ENCODE measurements around the gene ASPM. TPM values are rescaled to one million over a fixed set of nuclear protein-coding genes. Genes with fewer than 3 reads are reported as not detected.

The ASPM gene
- total RNA-seq, 1 donor from 2014 or later: 146 TPM

- no peak overlapping the region for H3K4me3 Mint-ChIP-seq
- no peaks in the 10 kb centered on the region for H3K27me3 ChIP-seq
- no peaks in the 10 kb centered on the region for H3F3A ChIP-seq (ENCODE audit: low read depth)
- no peak overlapping the region for H3K27ac ChIP-seq
- H3K9me3 Mint-ChIP-seq: no peaks in the 10 kb centered on the region
- peaks cover 20% of the 10 kb centered on the region for H3K36me3 Mint-ChIP-seq
- TF ChIP-seq EZH2phosphoT487 (IDR thresholded peaks at IDR 0.05) (no peak), CTCF (IDR thresholded peaks at IDR 0.05) (no peak), EZH2 (IDR thresholded peaks at IDR 0.05) (no peak)
- no peak overlapping the region for H3K9ac ChIP-seq
- peaks cover 37% of the 10 kb centered on the region for H3K36me3 ChIP-seq
- H2AFZ ChIP-seq (replicated peaks): no peak overlapping the region
- peaks cover 4% of the 10 kb centered on the region for H3K4me1 Mint-ChIP-seq
- no peaks in the 10 kb centered on the region for H4K20me1 ChIP-seq (ENCODE audit: low read depth)
- no peak for DNase-seq (ENCODE audit: low spot score)
- no peak overlapping the region for H3K27ac Mint-ChIP-seq
- H3K27me3 Mint-ChIP-seq (ENCODE audit: insufficient read depth, low read depth): no peaks in the 10 kb centered on the region
- no peaks in the 10 kb centered on the region for H3K79me2 ChIP-seq (ENCODE audit: low read depth)
- no peaks in the 10 kb centered on the region for H3K4me1 ChIP-seq
- no peak overlapping the region for H3K4me3 ChIP-seq
- H3K9me3 ChIP-seq (ENCODE audit: low read depth): no peaks in the 10 kb centered on the region
- H3K4me2 ChIP-seq: no peak overlapping the region
Observed at GRCh38 chr1:197096137-197096536, 50.3 kb downstream of the ASPM start.

DNA sequence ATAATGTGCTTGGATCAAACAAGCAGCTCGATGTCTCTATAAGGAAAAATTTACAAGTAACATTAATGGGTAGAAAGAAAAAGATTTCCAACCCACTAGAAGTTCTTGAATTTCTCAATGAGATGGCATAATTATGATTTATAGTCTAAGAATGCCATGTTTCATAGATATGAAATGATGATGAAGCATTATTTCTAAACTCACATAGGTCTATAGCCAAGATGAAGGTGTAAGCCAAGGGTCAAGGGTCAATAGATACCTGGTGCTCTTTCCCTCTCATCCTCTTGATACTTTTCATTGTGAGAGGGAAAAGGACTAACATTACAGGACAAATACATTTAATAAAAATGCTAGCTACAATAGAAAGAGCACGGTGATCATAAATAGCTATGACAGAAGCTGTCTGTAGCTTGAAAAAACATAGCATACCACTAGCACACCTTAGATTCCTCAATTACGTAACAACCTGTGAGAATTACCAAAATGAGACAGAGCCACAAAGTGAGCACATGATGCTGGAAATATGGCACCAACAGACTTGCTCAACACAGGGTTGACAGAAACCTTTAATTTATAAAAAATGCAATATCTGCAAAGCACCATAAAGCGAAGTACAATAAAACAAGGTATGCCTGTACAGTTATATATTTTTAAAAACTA lies 53.1 kb downstream of the ASPM start:
- no peak overlapping the region for H3K4me3 Mint-ChIP-seq
- H3K4me2 ChIP-seq: no peak overlapping the region
- no peaks in the 10 kb centered on the region for H3K27me3 Mint-ChIP-seq (ENCODE audit: insufficient read depth, low read depth)
- no peaks in the 10 kb centered on the region for H3K27me3 ChIP-seq
- no peak for DNase-seq (ENCODE audit: low spot score)
- TF ChIP-seq EZH2phosphoT487 (IDR thresholded peaks at IDR 0.05) (no peak), EZH2 (IDR thresholded peaks at IDR 0.05) (no peak), CTCF (IDR thresholded peaks at IDR 0.05) (no peak)
- no peaks in the 10 kb centered on the region for H3K9me3 ChIP-seq (ENCODE audit: low read depth)
- H3F3A ChIP-seq (ENCODE audit: low read depth): no peaks in the 10 kb centered on the region
- no peak overlapping the region for H3K27ac ChIP-seq
- no peaks in the 10 kb centered on the region for H3K79me2 ChIP-seq (ENCODE audit: low read depth)
- H3K4me1 Mint-ChIP-seq: peaks cover 4% of the 10 kb centered on the region
- no peak overlapping the region for H2AFZ ChIP-seq (replicated peaks)
- no peaks in the 10 kb centered on the region for H3K9me3 Mint-ChIP-seq
- H3K36me3 ChIP-seq: peaks cover 55% of the 10 kb centered on the region
- no peaks in the 10 kb centered on the region for H3K4me1 ChIP-seq
- peaks cover 26% of the 10 kb centered on the region for H3K36me3 Mint-ChIP-seq
- no peak overlapping the region for H3K4me3 ChIP-seq
- H3K27ac Mint-ChIP-seq: no peak overlapping the region
- no peak overlapping the region for H3K9ac ChIP-seq
- no peaks in the 10 kb centered on the region for H4K20me1 ChIP-seq (ENCODE audit: low read depth)

DNA sequence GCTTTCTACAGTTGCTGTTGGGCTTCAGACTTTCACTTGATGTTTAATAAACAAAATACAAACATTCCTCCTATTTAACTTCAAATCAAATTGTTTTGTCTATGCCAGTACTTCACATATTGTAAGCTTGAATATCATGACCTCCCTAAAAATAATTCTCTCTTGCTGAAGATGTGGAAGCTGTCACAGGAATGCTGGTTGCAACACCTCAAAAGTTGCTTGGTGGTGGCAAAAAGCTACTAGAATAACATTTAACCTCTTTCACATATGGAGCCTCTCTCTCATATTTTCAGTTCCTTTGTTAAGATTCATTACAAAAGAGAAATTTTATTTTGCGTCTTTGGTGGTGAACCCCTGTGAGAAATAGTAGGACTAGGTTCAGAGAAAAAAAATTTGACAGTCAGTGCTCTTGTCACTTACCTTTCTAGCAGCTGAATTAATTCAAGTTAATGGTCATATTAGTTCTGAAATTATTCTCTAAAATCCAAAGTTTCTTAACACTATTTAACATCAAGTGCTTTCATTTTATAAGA lies 53.9 kb downstream of the ASPM start:
- no peaks in the 10 kb centered on the region for H3K79me2 ChIP-seq (ENCODE audit: low read depth)
- H3K9ac ChIP-seq: no peak overlapping the region
- no peaks in the 10 kb centered on the region for H3K4me1 ChIP-seq
- no peaks in the 10 kb centered on the region for H3K9me3 ChIP-seq (ENCODE audit: low read depth)
- H3K4me3 ChIP-seq: no peak overlapping the region
- peaks cover 32% of the 10 kb centered on the region for H3K36me3 Mint-ChIP-seq
- no peaks in the 10 kb centered on the region for H4K20me1 ChIP-seq (ENCODE audit: low read depth)
- H3K27ac ChIP-seq: no peak overlapping the region
- H2AFZ ChIP-seq (replicated peaks): no peak overlapping the region
- H3K27ac Mint-ChIP-seq: no peak overlapping the region
- H3K4me1 Mint-ChIP-seq: peaks cover 4% of the 10 kb centered on the region
- no peaks in the 10 kb centered on the region for H3K9me3 Mint-ChIP-seq
- no peaks in the 10 kb centered on the region for H3F3A ChIP-seq (ENCODE audit: low read depth)
- H3K27me3 Mint-ChIP-seq (ENCODE audit: insufficient read depth, low read depth): no peaks in the 10 kb centered on the region
- H3K4me3 Mint-ChIP-seq: no peak overlapping the region
- DNase-seq (ENCODE audit: low spot score): no peak
- no peak overlapping the region for H3K4me2 ChIP-seq
- TF ChIP-seq EZH2 (IDR thresholded peaks at IDR 0.05) (no peak), EZH2phosphoT487 (IDR thresholded peaks at IDR 0.05) (no peak), CTCF (IDR thresholded peaks at IDR 0.05) (no peak)
- H3K36me3 ChIP-seq: peaks cover 61% of the 10 kb centered on the region
- H3K27me3 ChIP-seq: no peaks in the 10 kb centered on the region
